SU-DHL-6 (cell line): Measurements from ENCODE around the gene RTBDN.

Source experiments
- CTCF ChIP-seq: fragments of 200-600 bp; sonication (generic); IDR thresholded peaks from one replicate; pipeline ENCODE4 v1.5.1; 2017; ENCODE audit warnings: antibody characterized with exemption, mild to moderate bottlenecking, low read length, moderate library complexity; ENCODE audit not compliant: insufficient read depth, poor library complexity, severe bottlenecking
- EZH2phosphoT487 ChIP-seq: fragments of 200-600 bp; sonication (generic), shearing (Covaris generic); conservative IDR thresholded peaks from 2 replicates; pipeline ENCODE4 v1.6.1; 2018; ENCODE audit warnings: mild to moderate bottlenecking, antibody characterized with exemption, low read length, moderate library complexity, mixed read lengths

GRCh38 chr19:12858041-12858928, 23.9 kb upstream of the RTBDN start:
- TF ChIP-seq CTCF (no peak), EZH2phosphoT487 (no peak)
